Ovary (tissue), 9 donors: ENCODE data around the gene KIF6. TPM values are rescaled to one million over a fixed set of nuclear protein-coding genes. Genes with fewer than 3 reads are reported as not detected.

Experiments used
- DNase-seq, 5 donors: peaks; one replicate each; pipeline ENCODE4 v3.0.0-alpha.2; 2019 to 2020
- H3K27ac ChIP-seq, 2 donors: fragments of 200-600 bp; one replicate each; pipeline versions ENCODE4 v1.5.1 to v1.8.0; 2019 to 2022
- H3K27me3 ChIP-seq: fragments of 200-600 bp; one replicate; pipeline ENCODE4 v1.8.0; 2022
- H3K36me3 ChIP-seq: fragments of 200-600 bp; sonication (generic); one replicate; pipeline ENCODE4 v1.5.1; 2019
- H3K4me1 ChIP-seq: one replicate; pipeline ENCODE4 v1.8.1; 2013; ENCODE audit warnings: mild to moderate bottlenecking, moderate library complexity; ENCODE audit not compliant: insufficient read depth
- H3K4me3 ChIP-seq: fragments of 200-600 bp; sonication (generic); one replicate; pipeline ENCODE4 v1.5.1; 2017
- H3K9me3 ChIP-seq, 2 donors: fragments of 200-600 bp in 1 of 2; sonication (generic) in 1 of 2; one replicate each; pipeline versions ENCODE4 v1.5.1 to v1.8.1; 2013 to 2019; ENCODE audit warnings: mild to moderate bottlenecking in 1 of 2, moderate library complexity in 1 of 2
- CTCF ChIP-seq, 3 donors: fragments of 450-650 bp in 2 of 3; fragments of 200-600 bp in 1 of 3; IDR thresholded peaks; one replicate each; pipeline versions ENCODE4 v1.5.1 to v1.8.0; 2016 to 2022; ENCODE audit warnings: antibody characterized with exemption in 3 of 3, mild to moderate bottlenecking in 1 of 3
- EP300 ChIP-seq: sonication (generic); formaldehyde crosslinking; IDR thresholded peaks from one replicate; pipeline ENCODE4 v1.6.1; 2017; ENCODE audit warnings: antibody characterized with exemption
- POLR2A ChIP-seq: fragments of 450-650 bp; IDR thresholded peaks from one replicate; pipeline ENCODE4 v1.6.1; 2017; ENCODE audit warnings: antibody characterized with exemption, mild to moderate bottlenecking, moderate library complexity
- WGBS, 3 donors: extraction: QIAGEN DNeasy Blood & Tissue Kit in 1 of 3; methylation state at CpG; one replicate each; pipeline versions ENCODE4 v1.1.5 to v1.1.7; 2013 to 2017; 5-methylcytosine and 5-hydroxymethylcytosine counted together
- intact Hi-C, 4 donors: fragments of 100-400 bp; cut with DNase I; formaldehyde crosslinking; loops; one replicate each; pipeline versions ENCODE4 v1.11.0 to v1.15.1; 2022 to 2023
- polyA plus RNA-seq, 2 donors: library from polyadenylated mRNA; stranded (reverse); fragments of 200-250 nt in 1 of 2; fragments of 350-450 nt in 1 of 2; fragmentation: Illumina TruSeq in 1 of 2; extraction: RNeasy Lipid Tissue Mini Kit (QIAGEN cat#74804) in 1 of 2; gene quantifications; one replicate each; pipeline ENCODE4 v1.2.3, GENCODE V29; 2013 to 2014
- total RNA-seq, 7 donors: library from RNA; depleted of rRNA in 2 of 7; stranded (reverse); fragments of >200 nt in 2 of 7; fragmentation: NEBNext Ultra II Directional in 3 of 7; extraction: Animal tissue kit (Norgen Biotek cat#: 25700) in 3 of 7; gene quantifications; one replicate each; pipeline versions ENCODE4 v1.1.0 to v1.2.4, GENCODE V29; 2016 to 2023
- donor health status: DM: no; HTN: no; CAD: no; lungs with moderate emphysema.
- donor health status: DM: no; HTN: no; CAD: no.
- donor health status: Bipolar disorder and iron deficiency.
- donor health status: DM: yes; HTN: yes; CAD: no.
- donor health status: DM: no; HTN: no; CAD: no.
- donor health status: DM: yes; HTN: yes; CAD: no.

Gene KIF6
- total and polyA plus RNA-seq, 9 donors, result 0.12 to 2.1 (median 0.82) TPM

- H3K4me3 ChIP-seq, result no peak overlapping the region
- H3K27me3 ChIP-seq, result no peaks in the 10 kb centered on the region
- no peak overlapping the region for H3K27ac ChIP-seq
- no peaks in the 10 kb centered on the region for H3K36me3 ChIP-seq
- no peaks in the 10 kb centered on the region for H3K4me1 ChIP-seq
- DNase-seq, result no peak
- TF ChIP-seq POLR2A (no peak), CTCF (IDR thresholded peaks at IDR 0.05) (no peak), EP300 (no peak)
- WGBS, 3 donors, result 90 to 94% (median 92%) methylated on average over 3 of the region's 3 CpGs
- intact Hi-C loops, result no loop called here
- H3K9me3 ChIP-seq, result no peaks in the 10 kb centered on the region
Measured at GRCh38 chr6:39617520-39617919, 107.7 kb downstream of the KIF6 start.

DNA sequence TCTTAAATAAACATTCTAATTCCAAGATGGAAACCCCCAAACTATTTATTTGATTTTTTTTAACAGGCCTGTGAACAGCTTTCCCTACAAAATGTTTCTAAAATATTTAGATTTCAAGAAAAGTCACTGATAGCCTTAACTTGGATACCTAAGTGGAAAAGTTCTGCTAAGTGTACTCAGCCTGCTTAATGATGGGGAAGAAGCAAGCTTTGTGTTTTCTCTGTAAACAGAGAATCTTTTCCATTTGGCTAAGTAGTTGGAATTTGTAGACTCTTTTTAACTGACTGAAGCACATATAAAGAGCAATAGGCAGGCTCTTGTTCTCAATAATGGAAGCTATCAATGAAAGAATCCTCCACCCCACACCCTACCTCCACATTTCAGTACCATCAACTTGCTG, 108.2 kb downstream of the KIF6 start:
- Histone ChIP-seq H3K9me3 (no peaks in the 10 kb centered on the region), H3K36me3 (no peaks in the 10 kb centered on the region), H3K4me3 (no peak overlapping the region), H3K4me1 (no peaks in the 10 kb centered on the region), H3K27ac (no peak overlapping the region), H3K27me3 (no peaks in the 10 kb centered on the region)
- TF ChIP-seq POLR2A, result no peak
- TF ChIP-seq CTCF (IDR thresholded peaks at IDR 0.05), result no peak
- TF ChIP-seq EP300, result no peak
- no peak for DNase-seq
- intact Hi-C loops, result no loop called here

DNA sequence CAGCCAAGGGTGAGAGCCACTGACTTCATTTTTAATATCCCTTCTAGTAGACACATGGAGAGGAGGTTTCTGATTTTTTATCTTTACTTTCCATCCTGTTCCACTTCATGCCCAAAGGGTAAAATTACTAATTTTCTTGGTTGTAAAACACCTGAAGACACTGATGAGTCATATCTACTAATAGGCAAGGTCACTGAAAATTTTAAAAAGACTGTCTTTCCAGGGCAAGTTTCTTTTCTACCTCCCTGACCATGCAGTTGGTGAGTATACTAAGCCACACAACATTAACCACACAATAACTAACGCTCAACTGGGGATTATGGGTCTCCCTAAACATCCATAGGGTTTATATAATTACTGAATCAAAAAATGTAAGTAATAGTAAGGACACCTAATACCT, 109.6 kb downstream of the KIF6 start:
- Histone ChIP-seq H3K4me3 (no peak overlapping the region), H3K27me3 (no peaks in the 10 kb centered on the region), H3K9me3 (no peaks in the 10 kb centered on the region), H3K36me3 (no peaks in the 10 kb centered on the region), H3K4me1 (no peaks in the 10 kb centered on the region), H3K27ac (no peak overlapping the region)
- intact Hi-C loops, result no loop called here
- no peak for TF ChIP-seq POLR2A
- no peak for TF ChIP-seq CTCF (IDR thresholded peaks at IDR 0.05)
- TF ChIP-seq EP300, result no peak
- no peak for DNase-seq
- WGBS, 3 donors, result 89 to 95% (median 93%) methylated on average over 1 of the region's 1 CpG

- Histone ChIP-seq H3K4me3 (no peak overlapping the region), H3K27me3 (no peaks in the 10 kb centered on the region), H3K27ac (no peak overlapping the region), H3K36me3 (no peaks in the 10 kb centered on the region), H3K4me1 (peaks cover 3% of the 10 kb centered on the region), H3K9me3 (no peaks in the 10 kb centered on the region)
- WGBS, 3 donors, result 88 to 93% (median 91%) methylated on average over 2 of the region's 2 CpGs
- intact Hi-C loops, result no loop called here
- DNase-seq, result no peak
- no peak for TF ChIP-seq EP300
- TF ChIP-seq POLR2A, result no peak
- no peak for TF ChIP-seq CTCF (IDR thresholded peaks at IDR 0.05)
Measured at GRCh38 chr6:39614393-39614950, 110.7 kb downstream of the KIF6 start.
